NCI-H748 treated with DMSO at 0.1 percent for 48 hours (cell line): ENCODE results near the gene FRAS1.
"Not testable (repeated sequence)": the region's sequence is repeated elsewhere in the genome, so short reads cannot be mapped to it uniquely, and the experiment has no call there.

Experiments
- DNase-seq: peaks from one replicate; lab custom pipeline; 2025; lab: John Stamatoyannopoulos, UW

FRAS1 gene

GRCh38 chr4:78512357-78512920 is 455.3 kb downstream of the FRAS1 start:
- no peak for DNase-seq

GRCh38 chr4:78513411-78513975 is 456.4 kb downstream of the FRAS1 start:
- DNase-seq = no peak

- DNase-seq = peak; percentile 32
Measured at GRCh38 chr4:78517050-78517652, 460.0 kb downstream of the FRAS1 start.

GRCh38 chr4:78518561-78518960 is 461.4 kb downstream of the FRAS1 start:
- no peak for DNase-seq

- DNase-seq = no peak
Measured at GRCh38 chr4:78519962-78520361, 462.8 kb downstream of the FRAS1 start.

GRCh38 chr4:78520808-78521226 is 463.7 kb downstream of the FRAS1 start:
- DNase-seq = no peak

GRCh38 chr4:78524009-78524408 is 466.9 kb downstream of the FRAS1 start:
- DNase-seq = no peak

- no peak for DNase-seq
Measured at GRCh38 chr4:78525559-78525958, 468.4 kb downstream of the FRAS1 start.

- no peak for DNase-seq
Measured at GRCh38 chr4:78527103-78527502, 470.0 kb downstream of the FRAS1 start.

- no peak for DNase-seq
Measured at GRCh38 chr4:78527555-78527954, 470.4 kb downstream of the FRAS1 start.

GRCh38 chr4:78528327-78528726 is 471.2 kb downstream of the FRAS1 start:
- no peak for DNase-seq

- DNase-seq = no peak
Measured at GRCh38 chr4:78529569-78530209, 472.6 kb downstream of the FRAS1 start.

- DNase-seq = no peak
Measured at GRCh38 chr4:78532046-78532445, 474.9 kb downstream of the FRAS1 start.

GRCh38 chr4:78533854-78534253 is 476.7 kb downstream of the FRAS1 start:
- DNase-seq = no peak

- no peak for DNase-seq
Measured at GRCh38 chr4:78534286-78534955, 477.3 kb downstream of the FRAS1 start.

GRCh38 chr4:78542373-78542772 is 485.2 kb downstream of the FRAS1 start:
- DNase-seq = no peak

- DNase-seq = no peak
Measured at GRCh38 chr4:78543424-78544125, 486.5 kb downstream of the FRAS1 start.

GRCh38 chr4:78544678-78545077 is 487.6 kb downstream of the FRAS1 start:
- DNase-seq = no peak

GRCh38 chr4:78545275-78546246 is 488.4 kb downstream of the FRAS1 start:
- no peak for DNase-seq

- not testable (repeated sequence) for DNase-seq
Measured at GRCh38 chr4:78547899-78548298, 490.8 kb downstream of the FRAS1 start.

- not testable (repeated sequence) for DNase-seq
Measured at GRCh38 chr4:78548889-78549288, 491.8 kb downstream of the FRAS1 start.
